ENCODE results near the gene TECTA.
"Not testable (repeated sequence)": the region's sequence is repeated elsewhere in the genome, so short reads cannot be mapped to it uniquely, and the experiment has no call there.

The TECTA gene

GRCh38 chr11:121154486-121155314 is 53.7 kb downstream of the TECTA start:
- H3K4me3 ChIP-seq (ENCODE audit: low read depth in 1 of 5, low read length in 5 of 5), result no peak overlapping the region
- no peak overlapping the region for H3K9ac ChIP-seq (ENCODE audit: low read length in 5 of 5)
- H3K27ac ChIP-seq (ENCODE audit: low read depth, low read length), result no peak overlapping the region
- no peaks in the 10 kb centered on the region for H3K27me3 ChIP-seq (ENCODE audit: control insufficient read depth in 5 of 5, insufficient read depth in 4 of 5, low read length in 5 of 5)
- no peaks in the 10 kb centered on the region for H3K36me3 ChIP-seq (ENCODE audit: control insufficient read depth in 5 of 5, insufficient read depth in 5 of 5, low read length in 5 of 5)
- H3K9me3 ChIP-seq (ENCODE audit: control insufficient read depth in 5 of 5, low read length in 5 of 5), result peaks cover 0 to under 1% (median 0%) of the 10 kb centered on the region in 5 donors
- no peaks in the 10 kb centered on the region for H3K4me1 ChIP-seq (ENCODE audit: control insufficient read depth in 5 of 5, insufficient read depth in 5 of 5, low read length in 5 of 5)

DNA sequence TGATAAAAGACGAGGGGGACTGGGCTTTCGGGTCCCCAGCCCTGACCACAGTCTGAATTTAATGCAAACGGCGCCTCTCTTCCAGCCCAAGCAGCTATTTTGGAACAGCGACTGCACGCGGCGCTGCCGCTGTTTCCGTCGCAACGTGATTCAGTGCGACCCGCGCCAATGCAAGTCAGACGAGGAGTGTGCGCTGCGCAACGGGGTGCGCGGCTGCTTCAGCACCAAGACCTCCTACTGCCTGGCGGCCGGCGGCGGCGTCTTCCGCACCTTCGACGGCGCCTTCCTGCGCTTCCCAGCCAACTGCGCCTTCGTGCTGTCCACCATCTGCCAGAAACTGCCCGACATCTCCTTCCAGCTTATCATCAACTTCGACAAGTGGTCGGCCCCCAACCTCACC is 56.7 kb downstream of the TECTA start:
- Histone ChIP-seq H3K4me1 (ENCODE audit: control insufficient read depth in 5 of 5, insufficient read depth in 5 of 5, low read length in 5 of 5) (no peaks in the 10 kb centered on the region), H3K4me3 (ENCODE audit: low read depth in 1 of 5, low read length in 5 of 5) (no peak overlapping the region), H3K27ac (ENCODE audit: low read depth, low read length) (no peak overlapping the region), H3K9ac (ENCODE audit: low read length in 5 of 5) (no peak overlapping the region), H3K36me3 (ENCODE audit: control insufficient read depth in 5 of 5, insufficient read depth in 5 of 5, low read length in 5 of 5) (no peaks in the 10 kb centered on the region), H3K27me3 (ENCODE audit: control insufficient read depth in 5 of 5, insufficient read depth in 4 of 5, low read length in 5 of 5) (no peaks in the 10 kb centered on the region), H3K9me3 (ENCODE audit: control insufficient read depth in 5 of 5, low read length in 5 of 5) (no peaks in the 10 kb centered on the region)

GRCh38 chr11:121159741-121160140 is 58.7 kb downstream of the TECTA start:
- Histone ChIP-seq H3K4me1 (ENCODE audit: control insufficient read depth in 5 of 5, insufficient read depth in 5 of 5, low read length in 5 of 5) (no peaks in the 10 kb centered on the region), H3K27me3 (ENCODE audit: control insufficient read depth in 5 of 5, insufficient read depth in 4 of 5, low read length in 5 of 5) (no peaks in the 10 kb centered on the region), H3K9ac (ENCODE audit: low read length in 5 of 5) (no peak overlapping the region), H3K27ac (ENCODE audit: low read depth, low read length) (no peak overlapping the region), H3K4me3 (ENCODE audit: low read depth in 1 of 5, low read length in 5 of 5) (no peak overlapping the region), H3K9me3 (ENCODE audit: control insufficient read depth in 5 of 5, low read length in 5 of 5) (no peaks in the 10 kb centered on the region), H3K36me3 (ENCODE audit: control insufficient read depth in 5 of 5, insufficient read depth in 5 of 5, low read length in 5 of 5) (no peaks in the 10 kb centered on the region)

- no peaks in the 10 kb centered on the region for H3K9me3 ChIP-seq (ENCODE audit: control insufficient read depth in 5 of 5, low read length in 5 of 5)
- no peak overlapping the region for H3K9ac ChIP-seq (ENCODE audit: low read length in 5 of 5)
- H3K27me3 ChIP-seq (ENCODE audit: control insufficient read depth in 5 of 5, insufficient read depth in 4 of 5, low read length in 5 of 5), result no peaks in the 10 kb centered on the region
- H3K4me3 ChIP-seq (ENCODE audit: low read depth in 1 of 5, low read length in 5 of 5), result no peak overlapping the region
- no peaks in the 10 kb centered on the region for H3K4me1 ChIP-seq (ENCODE audit: control insufficient read depth in 5 of 5, insufficient read depth in 5 of 5, low read length in 5 of 5)
- no peaks in the 10 kb centered on the region for H3K36me3 ChIP-seq (ENCODE audit: control insufficient read depth in 5 of 5, insufficient read depth in 5 of 5, low read length in 5 of 5)
- H3K27ac ChIP-seq (ENCODE audit: low read depth, low read length), result no peak overlapping the region
Measured at GRCh38 chr11:121161349-121161917, 60.4 kb downstream of the TECTA start.

GRCh38 chr11:121163658-121164308 is 62.7 kb downstream of the TECTA start:
- Histone ChIP-seq H3K4me3 (ENCODE audit: low read depth in 1 of 5, low read length in 5 of 5) (no peak overlapping the region), H3K9me3 (ENCODE audit: control insufficient read depth in 5 of 5, low read length in 5 of 5) (no peaks in the 10 kb centered on the region), H3K27me3 (ENCODE audit: control insufficient read depth in 5 of 5, insufficient read depth in 4 of 5, low read length in 5 of 5) (no peaks in the 10 kb centered on the region), H3K9ac (ENCODE audit: low read length in 5 of 5) (no peak overlapping the region), H3K27ac (ENCODE audit: low read depth, low read length) (no peak overlapping the region), H3K4me1 (ENCODE audit: control insufficient read depth in 5 of 5, insufficient read depth in 5 of 5, low read length in 5 of 5) (no peaks in the 10 kb centered on the region), H3K36me3 (ENCODE audit: control insufficient read depth in 5 of 5, insufficient read depth in 5 of 5, low read length in 5 of 5) (peaks cover 0 to 2% (median 0%) of the 10 kb centered on the region in 5 donors)

- not testable (repeated sequence) for H3K27ac ChIP-seq (ENCODE audit: low read depth, low read length); H3K9ac ChIP-seq (ENCODE audit: low read length in 5 of 5); H3K27me3 ChIP-seq (ENCODE audit: control insufficient read depth in 5 of 5, insufficient read depth in 4 of 5, low read length in 5 of 5); H3K4me1 ChIP-seq (ENCODE audit: control insufficient read depth in 5 of 5, insufficient read depth in 5 of 5, low read length in 5 of 5); H3K36me3 ChIP-seq (ENCODE audit: control insufficient read depth in 5 of 5, insufficient read depth in 5 of 5, low read length in 5 of 5); H3K4me3 ChIP-seq (ENCODE audit: low read depth in 1 of 5, low read length in 5 of 5)
- H3K9me3 ChIP-seq (ENCODE audit: control insufficient read depth in 5 of 5, low read length in 5 of 5), result peaks cover 2 to 11% (median 8%) of the 10 kb centered on the region in 5 donors
Measured at GRCh38 chr11:121177629-121178028, 76.6 kb downstream of the TECTA start.

DNA sequence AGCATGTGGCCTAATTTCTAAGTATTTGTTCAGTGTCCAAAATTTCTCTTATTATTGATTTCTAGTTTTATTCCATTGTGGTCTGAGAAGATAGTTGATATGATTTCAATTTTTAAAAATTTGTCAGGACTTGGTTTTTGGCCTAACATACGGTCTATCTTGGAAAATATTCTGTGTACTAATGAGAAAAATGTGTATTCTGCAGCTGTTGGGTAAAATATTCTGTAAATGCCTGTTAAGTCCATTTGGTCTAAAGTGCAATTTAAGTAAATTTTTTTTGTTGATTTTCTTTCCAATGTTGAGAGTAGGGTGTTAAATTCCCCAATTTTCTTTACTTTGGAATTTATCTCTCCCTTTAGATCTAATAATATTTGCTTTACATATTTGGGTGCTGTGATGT is 78.3 kb downstream of the TECTA start:
- H3K36me3 ChIP-seq (ENCODE audit: control insufficient read depth in 5 of 5, insufficient read depth in 5 of 5, low read length in 5 of 5), result no peaks in the 10 kb centered on the region
- no peak overlapping the region for H3K4me3 ChIP-seq (ENCODE audit: low read depth in 1 of 5, low read length in 5 of 5)
- peaks cover 2 to 11% (median 8%) of the 10 kb centered on the region in 5 donors for H3K9me3 ChIP-seq (ENCODE audit: control insufficient read depth in 5 of 5, low read length in 5 of 5)
- no peaks in the 10 kb centered on the region for H3K4me1 ChIP-seq (ENCODE audit: control insufficient read depth in 5 of 5, insufficient read depth in 5 of 5, low read length in 5 of 5)
- no peak overlapping the region for H3K27ac ChIP-seq (ENCODE audit: low read depth, low read length)
- no peaks in the 10 kb centered on the region for H3K27me3 ChIP-seq (ENCODE audit: control insufficient read depth in 5 of 5, insufficient read depth in 4 of 5, low read length in 5 of 5)
- H3K9ac ChIP-seq (ENCODE audit: low read length in 5 of 5), result no peak overlapping the region

DNA sequence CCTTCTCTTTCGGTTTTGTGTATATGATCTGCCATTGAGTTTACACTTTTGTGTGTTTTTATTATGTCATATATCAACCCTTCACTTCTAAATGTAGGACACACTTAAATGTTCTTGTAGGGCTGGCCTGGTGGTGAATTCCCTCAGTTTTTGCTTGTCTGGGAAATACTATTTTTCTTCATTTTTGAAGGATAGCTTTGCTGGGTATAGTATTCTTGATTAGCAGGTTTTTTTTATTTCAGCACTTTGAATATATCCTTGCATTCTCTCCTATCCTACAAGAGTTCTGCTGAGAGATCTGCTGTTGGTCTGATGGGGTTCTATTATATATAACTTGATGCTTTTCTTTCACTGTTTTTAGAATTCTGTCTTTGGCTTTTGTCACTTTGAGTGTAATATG is 79.1 kb downstream of the TECTA start:
- Histone ChIP-seq H3K4me3 (ENCODE audit: low read depth in 1 of 5, low read length in 5 of 5) (no peak overlapping the region), H3K27ac (ENCODE audit: low read depth, low read length) (no peak overlapping the region), H3K9ac (ENCODE audit: low read length in 5 of 5) (no peak overlapping the region), H3K9me3 (ENCODE audit: control insufficient read depth in 5 of 5, low read length in 5 of 5) (peaks cover 2 to 11% (median 8%) of the 10 kb centered on the region in 5 donors), H3K4me1 (ENCODE audit: control insufficient read depth in 5 of 5, insufficient read depth in 5 of 5, low read length in 5 of 5) (no peaks in the 10 kb centered on the region), H3K36me3 (ENCODE audit: control insufficient read depth in 5 of 5, insufficient read depth in 5 of 5, low read length in 5 of 5) (no peaks in the 10 kb centered on the region), H3K27me3 (ENCODE audit: control insufficient read depth in 5 of 5, insufficient read depth in 4 of 5, low read length in 5 of 5) (no peaks in the 10 kb centered on the region)

GRCh38 chr11:121188776-121189175 is 87.7 kb downstream of the TECTA start:
- Histone ChIP-seq H3K9ac (ENCODE audit: low read length in 5 of 5) (no peak overlapping the region), H3K9me3 (ENCODE audit: control insufficient read depth in 5 of 5, low read length in 5 of 5) (no peaks in the 10 kb centered on the region), H3K4me3 (ENCODE audit: low read depth in 1 of 5, low read length in 5 of 5) (no peak overlapping the region), H3K27ac (ENCODE audit: low read depth, low read length) (no peak overlapping the region), H3K4me1 (ENCODE audit: control insufficient read depth in 5 of 5, insufficient read depth in 5 of 5, low read length in 5 of 5) (no peaks in the 10 kb centered on the region), H3K27me3 (ENCODE audit: control insufficient read depth in 5 of 5, insufficient read depth in 4 of 5, low read length in 5 of 5) (no peaks in the 10 kb centered on the region), H3K36me3 (ENCODE audit: control insufficient read depth in 5 of 5, insufficient read depth in 5 of 5, low read length in 5 of 5) (no peaks in the 10 kb centered on the region)

GRCh38 chr11:121191818-121192217 is 90.8 kb downstream of the TECTA start:
- Histone ChIP-seq H3K9ac (ENCODE audit: low read length in 5 of 5) (no peak overlapping the region), H3K9me3 (ENCODE audit: control insufficient read depth in 5 of 5, low read length in 5 of 5) (no peaks in the 10 kb centered on the region), H3K4me1 (ENCODE audit: control insufficient read depth in 5 of 5, insufficient read depth in 5 of 5, low read length in 5 of 5) (peaks cover 0 to 3% (median 2%) of the 10 kb centered on the region in 5 donors), H3K4me3 (ENCODE audit: low read depth in 1 of 5, low read length in 5 of 5) (no peak overlapping the region), H3K27ac (ENCODE audit: low read depth, low read length) (no peak overlapping the region), H3K36me3 (ENCODE audit: control insufficient read depth in 5 of 5, insufficient read depth in 5 of 5, low read length in 5 of 5) (no peaks in the 10 kb centered on the region), H3K27me3 (ENCODE audit: control insufficient read depth in 5 of 5, insufficient read depth in 4 of 5, low read length in 5 of 5) (peaks cover 0 to 6% (median 0%) of the 10 kb centered on the region in 5 donors)

All from subcutaneous abdominal adipose tissue (tissue), 5 donors.